Colon (tissue), 2 donors: ENCODE measurements around the gene UNC13C.

Source experiments
- FAIRE-seq: peaks from 2 replicates; lab custom pipeline; 2012; peaks lifted over from hg19 to GRCh38; lab: Jason Lieb, UNC
- donor health status: control.
- donor health status: control.

UNC13C gene

DNA sequence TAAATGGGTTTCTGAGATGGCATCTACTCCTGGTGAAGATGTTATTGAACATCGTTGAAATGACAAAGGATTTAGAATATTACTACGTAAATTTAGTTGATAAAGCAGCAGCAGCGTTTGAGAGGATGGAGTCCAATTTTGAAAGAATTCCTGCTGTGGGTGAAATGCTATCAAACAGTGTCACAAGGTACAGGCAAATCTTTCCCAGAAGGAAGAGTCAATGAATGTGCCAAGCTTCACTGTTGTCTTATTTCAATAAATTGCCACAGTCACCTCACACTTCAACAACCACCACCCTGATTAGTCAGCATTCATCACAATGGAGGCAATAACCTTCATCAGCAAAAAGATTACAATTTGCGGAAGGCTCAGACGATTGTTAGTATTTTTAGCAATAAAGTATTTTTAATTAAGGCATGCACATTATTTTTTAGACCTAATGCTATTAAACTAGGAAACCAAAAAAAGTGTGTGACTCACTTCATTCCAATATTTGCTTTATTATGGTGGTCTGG is 142.8 kb downstream of the UNC13C start:
- FAIRE-seq = no peak

DNA sequence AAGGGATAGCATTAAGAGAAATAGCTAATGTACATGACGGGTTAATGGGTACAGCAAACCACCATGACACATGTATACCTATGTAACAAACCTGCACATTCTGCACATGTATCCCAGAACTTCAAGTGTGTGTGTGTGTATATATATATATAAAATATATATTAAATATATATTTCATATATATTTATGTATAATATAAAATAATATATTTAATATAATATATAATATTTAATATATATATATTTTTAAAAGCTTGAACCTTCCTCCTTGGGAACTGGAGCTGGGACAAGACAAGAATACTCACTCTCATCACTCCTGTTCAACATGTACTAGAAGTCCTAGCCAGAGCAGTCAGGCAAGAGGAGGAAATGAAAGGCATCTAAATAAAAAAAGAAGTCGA is 149.3 kb downstream of the UNC13C start:
- FAIRE-seq = no peak

DNA sequence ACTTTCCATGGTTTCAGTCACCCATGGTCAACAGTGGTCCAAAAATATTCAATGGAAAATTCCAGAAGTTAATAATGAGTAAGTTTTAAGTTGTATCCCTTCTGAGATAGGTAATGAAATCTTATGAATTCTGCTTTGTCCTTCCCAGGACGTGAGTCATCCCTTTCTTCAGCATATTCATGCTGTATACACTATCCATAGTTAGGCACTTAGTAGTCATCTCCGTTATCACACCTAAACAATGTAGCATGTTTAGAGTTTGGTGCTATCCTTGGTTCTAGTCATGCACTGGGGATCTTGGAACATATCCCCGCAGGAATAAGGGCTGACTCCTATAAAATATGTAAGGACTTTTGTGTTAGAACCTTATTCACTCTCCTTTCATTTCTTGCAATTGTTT is 153.2 kb downstream of the UNC13C start:
- FAIRE-seq = no peak

DNA sequence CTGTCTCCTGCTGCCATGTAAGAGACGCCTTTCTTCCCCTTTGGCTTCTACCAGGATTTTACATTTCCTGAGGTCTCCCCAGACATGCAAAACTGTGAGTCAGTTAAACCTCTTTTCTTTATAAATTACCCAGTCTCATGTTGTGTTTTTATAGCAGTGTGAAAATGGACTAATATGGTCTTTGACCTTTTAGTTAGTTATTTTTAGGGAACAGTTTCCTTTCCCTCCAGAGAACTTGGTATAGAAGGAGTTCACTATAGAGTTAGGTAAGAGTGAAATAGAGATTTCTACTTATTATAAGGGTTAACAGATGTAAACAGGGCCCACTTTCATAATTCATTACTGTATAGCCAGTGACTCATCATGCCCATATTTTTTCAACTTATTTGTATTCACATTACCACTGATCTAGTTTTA is 170.9 kb downstream of the UNC13C start:
- no peak for FAIRE-seq

DNA sequence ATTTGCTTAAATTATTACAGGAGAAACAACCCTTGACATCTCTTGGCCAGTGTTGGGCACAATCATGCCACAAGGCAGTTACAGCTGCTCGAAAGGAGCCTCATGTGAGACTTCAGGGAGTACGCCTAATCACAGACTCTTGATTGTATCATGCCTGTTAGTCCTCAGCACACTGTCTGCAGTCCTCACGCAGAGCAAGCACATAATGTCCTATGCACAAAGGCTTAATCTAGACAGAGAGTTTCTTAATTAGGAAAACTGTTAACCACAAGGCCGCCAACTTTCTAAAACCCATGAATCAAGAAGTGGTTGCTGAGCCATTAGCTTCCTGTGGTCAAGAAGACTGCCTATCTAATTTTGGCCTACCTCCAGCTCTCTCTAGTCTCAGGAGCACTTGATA is 172.0 kb downstream of the UNC13C start:
- FAIRE-seq = no peak

DNA sequence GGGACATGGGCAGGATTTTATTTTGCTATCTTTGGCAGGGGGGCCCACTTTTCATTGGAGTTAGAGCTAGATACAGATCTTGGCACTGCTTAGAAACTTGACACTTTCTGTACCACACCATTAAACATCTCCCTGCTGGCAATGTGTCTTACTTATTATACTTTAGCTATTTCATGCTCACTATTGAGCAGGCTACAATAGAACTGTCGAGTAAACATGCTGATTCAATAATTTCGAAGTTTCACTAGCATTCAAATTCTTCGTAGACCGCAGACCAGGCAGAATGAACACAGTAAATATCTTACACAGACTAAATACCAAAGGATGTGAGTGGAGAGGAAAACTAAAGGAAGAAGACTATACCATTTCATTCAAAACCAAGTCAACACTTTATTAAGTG is 180.8 kb downstream of the UNC13C start:
- FAIRE-seq = no peak

DNA sequence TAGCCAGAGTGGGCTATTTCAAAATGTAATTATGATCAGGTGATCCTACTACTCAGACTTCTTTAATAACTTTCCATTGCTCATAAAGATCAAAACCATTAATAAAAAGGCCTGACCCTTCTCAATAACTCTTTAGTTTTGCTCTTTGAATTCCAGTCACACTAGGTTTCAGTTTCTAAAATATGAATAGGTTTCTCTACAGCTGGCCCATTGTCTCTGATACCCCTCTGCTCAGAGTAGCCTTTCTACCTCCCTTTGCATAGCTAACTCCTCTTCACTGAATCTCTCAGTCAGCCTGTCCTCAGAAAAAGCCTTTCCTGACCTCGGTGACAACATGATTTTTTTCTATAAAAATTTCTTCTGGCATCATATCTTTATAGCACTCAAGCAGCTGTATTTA is 209.1 kb downstream of the UNC13C start:
- FAIRE-seq = no peak

DNA sequence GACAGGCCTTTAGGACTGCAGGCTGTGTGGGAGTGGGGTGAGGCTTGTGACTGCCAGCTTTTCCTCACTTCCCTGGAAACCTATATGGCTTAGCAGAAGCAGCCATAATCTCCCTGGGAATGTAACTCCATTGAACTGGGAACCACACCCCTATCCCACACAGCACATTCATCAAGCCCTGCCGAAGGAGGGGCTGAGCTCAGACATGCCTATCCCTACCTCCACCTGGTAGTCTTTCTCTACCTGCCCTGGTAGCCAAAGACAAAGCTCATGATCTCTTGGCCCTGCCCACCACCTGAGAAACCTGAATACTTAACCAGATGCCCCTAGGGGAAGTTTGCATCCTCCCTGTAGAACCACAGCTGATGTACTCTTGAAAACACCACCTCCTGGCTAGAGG is 219.8 kb downstream of the UNC13C start:
- no peak for FAIRE-seq

DNA sequence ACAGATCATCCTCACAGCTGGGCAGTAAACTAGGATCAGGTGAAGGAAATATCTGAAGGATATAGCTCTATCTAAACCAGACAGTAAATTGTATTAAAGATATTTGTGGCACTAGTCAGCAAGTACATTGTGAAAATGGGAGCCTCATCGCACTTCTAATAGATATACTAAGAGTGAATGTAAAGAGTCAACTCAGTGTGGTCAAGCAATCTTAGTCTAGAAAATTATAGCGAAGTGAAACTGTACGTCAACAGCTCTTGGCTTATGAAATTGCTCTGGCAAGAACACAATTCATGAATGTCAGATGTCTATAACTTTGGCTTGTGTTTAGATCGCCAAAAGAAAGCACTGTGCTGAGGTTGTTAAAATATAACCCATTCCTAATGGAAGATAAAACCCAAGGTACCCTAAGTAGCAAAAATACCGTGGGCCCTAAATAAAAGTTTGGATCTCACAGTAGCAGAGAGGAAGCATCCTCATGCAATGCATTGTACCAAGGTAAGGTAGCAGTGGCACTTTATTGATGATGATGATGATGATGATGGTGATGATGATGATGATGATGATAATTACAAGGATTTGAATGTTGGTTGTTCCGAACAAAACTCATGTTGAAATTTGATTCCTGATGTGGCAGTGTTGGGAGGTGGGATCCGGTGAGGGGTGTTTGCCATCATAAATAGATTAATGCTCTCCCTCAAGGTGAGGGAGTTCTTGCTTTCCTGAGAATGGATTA is 228.5 kb downstream of the UNC13C start:
- no peak for FAIRE-seq

DNA sequence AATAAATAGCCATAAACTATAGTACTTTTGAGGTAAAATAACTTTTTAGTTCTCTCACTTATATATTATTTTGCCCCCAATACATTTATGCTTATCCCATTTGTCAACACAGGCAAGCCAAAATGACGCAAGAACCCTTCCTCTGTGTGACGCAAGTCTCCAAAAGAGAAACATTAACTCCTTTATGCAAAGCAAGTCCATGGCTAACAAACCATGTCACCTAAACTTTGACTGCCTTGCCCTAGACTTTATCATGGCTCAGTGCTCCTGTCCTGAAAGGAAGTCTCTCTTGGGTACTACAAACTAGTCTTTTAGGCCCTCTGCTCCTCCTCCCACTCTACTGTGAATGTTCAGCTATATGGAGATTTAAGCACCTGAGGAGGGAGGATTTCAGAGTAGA is 230.5 kb downstream of the UNC13C start:
- no peak for FAIRE-seq

DNA sequence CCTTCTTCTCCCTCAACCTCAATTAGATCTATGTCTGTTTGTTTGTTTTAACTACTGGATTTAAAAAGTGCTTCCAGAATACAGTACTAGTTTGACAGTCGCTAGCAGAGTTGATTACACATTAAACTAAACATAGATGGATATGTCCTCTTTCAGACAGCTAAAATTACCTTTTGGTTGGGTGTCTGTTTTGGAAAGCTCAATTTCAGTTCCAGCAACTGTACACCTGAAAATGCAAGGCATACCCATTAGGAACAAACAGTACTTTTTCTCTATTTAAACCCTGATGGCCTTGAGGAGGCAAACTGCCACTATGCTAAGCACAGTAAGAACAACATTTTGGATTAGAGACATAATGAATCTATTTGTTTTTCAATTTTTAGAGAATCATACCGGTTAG is 234.4 kb downstream of the UNC13C start:
- no peak for FAIRE-seq

DNA sequence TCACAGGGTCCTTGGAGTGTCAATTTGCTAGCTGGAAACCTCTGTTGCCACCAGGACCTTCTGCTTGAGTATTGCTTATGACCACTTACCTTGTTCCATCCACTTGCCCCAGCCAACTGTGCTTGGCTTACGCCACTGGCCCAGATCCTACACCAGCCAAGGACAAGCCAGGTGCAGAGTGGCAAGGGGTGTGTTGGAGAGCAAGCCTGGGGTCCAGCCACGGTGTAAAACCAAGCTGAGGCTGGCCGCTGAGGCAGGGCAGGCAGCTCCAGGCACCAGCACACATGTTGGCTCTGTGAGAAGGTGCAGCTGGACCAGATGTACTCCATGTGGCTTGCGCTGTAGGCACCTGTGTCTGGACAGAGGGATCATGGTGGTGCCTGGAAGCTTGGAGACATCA is 248.2 kb downstream of the UNC13C start:
- no peak for FAIRE-seq

DNA sequence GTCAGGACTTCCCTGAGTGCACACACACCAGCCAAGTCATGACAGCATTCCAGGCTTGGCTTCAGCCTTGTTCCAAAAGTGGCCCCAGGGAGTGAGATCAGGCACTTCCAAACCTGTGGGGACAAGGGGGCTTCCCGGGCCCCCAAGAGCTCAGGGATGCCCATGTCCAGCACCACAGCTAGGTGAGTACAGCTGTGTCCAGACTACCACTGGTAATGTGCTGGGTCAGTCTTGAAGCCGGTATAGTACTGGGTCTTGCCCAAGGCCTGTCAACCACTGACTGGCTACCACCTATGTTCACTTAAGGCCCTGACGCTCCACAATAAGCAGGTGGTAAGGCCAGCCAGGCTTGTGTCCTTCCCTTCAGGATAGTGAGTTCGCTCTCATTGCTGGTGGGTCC is 249.3 kb downstream of the UNC13C start:
- FAIRE-seq = no peak

DNA sequence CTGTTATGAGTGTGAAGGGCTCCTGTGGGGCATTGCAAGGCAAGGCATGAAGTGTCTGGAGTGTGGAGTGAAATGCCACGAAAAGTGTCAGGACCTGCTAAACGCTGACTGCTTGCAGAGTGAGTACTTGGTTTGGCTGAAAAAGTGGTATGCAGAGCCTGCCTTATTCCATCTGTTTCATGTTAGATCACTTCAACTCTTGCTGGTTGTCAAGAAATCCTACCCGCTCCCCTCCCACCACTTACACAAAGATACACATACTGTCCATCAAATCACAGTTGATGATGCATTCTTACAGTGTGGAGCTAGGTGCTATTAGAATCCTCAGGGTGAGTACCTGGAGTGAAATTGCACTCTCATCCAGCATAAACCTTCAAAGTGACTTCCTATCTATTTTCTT is 272.1 kb downstream of the UNC13C start:
- FAIRE-seq = no peak

DNA sequence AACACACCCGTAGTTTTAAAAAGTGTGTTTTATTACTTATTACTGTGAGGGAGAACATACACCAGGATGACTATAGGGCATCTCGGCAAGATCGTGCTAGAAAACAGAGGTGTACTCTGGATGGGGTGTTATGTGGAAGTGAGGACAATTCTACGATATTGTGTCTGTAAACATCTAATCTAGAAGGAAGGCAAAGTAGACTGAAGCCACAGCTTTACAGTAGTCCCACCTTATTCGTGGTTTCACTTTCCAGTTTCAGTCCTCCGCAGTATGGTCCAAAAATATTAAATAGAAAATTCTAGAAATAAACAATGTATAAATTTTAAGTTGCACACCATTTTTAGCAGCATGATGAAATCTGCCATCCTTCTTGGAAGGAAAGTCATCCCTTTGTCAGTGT is 277.9 kb downstream of the UNC13C start:
- FAIRE-seq = no peak

DNA sequence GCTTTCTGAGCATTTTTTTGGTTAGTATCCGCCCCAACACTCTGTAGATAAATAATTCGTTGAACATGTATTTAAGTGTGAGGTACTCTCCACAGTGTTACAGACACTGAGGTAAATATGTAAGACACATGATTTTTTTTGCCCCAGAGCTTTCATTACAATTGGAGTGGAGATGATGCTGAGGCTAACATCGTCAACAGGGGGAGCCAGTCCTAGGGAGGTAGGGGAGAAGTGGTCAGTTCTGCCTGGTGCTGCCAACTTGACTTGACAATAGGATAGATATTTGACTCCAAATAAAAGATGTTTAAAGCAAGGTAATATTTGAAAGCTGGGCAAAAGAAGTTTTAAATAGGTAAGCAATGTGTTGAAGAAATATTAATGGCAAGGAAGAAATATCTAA is 295.7 kb downstream of the UNC13C start:
- FAIRE-seq = no peak

DNA sequence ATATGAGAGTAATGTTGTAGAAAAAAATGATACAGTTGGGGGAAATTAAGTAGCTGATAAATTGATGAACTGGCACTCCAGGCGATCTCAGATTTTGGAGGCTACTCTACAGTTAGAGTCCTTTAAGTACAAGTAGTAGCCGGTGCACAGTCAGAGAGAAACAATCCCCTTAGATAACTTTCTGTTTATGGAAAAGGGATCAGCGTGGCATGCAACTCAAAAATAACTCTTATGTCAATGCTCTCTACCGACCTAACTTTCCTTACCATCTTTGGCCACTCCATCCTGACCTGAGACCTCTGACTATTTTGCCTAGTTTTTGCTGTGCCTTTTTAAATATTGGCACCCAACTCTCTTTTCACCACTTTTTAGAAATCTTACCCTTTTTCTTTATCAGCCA is 299.6 kb downstream of the UNC13C start:
- FAIRE-seq = no peak

DNA sequence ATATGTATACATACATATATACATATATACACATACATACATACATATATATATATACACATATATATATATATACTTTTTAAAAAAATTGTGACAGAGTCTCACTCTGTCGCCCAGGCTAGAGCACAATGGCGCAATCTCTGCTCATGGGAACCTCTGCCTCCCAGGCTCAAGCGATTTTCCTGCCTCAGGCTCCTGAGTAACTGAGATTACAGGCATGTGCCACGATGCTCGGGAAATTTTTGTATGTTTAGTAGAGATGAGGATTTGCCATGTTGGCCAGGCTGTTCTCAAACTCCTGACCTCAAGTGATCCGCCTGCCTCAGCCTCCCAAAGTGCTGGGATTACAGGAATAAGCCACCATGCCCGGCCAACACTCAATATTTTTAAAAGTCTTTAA is 302.5 kb downstream of the UNC13C start:
- no peak for FAIRE-seq

DNA sequence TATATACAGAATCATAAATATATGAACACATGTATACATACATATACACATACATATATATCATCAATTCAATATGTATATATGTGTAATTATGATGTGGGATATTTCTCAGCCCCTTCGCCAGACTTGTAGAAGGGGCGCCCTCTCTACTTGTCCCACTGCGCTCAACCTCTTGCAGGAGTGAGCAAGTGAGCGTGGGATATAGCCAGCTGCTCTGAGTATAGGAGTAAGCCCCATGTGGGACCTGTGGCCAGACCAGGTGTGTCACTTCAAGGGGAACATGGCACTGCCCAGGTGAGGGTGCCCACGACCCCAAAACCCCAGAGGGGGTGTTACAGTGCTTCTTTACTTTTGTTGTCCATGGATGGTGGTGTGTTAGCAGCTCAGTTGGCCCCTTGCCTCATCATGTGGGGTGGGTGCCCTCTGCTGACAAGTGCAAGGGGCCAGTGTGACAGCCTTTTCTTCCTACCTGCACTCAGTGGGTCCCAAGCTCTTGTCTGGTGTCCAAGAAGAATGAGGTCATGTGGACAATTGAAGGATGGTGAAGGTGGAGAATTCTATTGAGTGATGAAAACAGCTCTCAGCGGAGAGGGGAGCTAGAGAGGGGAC is 304.1 kb downstream of the UNC13C start:
- FAIRE-seq = no peak

DNA sequence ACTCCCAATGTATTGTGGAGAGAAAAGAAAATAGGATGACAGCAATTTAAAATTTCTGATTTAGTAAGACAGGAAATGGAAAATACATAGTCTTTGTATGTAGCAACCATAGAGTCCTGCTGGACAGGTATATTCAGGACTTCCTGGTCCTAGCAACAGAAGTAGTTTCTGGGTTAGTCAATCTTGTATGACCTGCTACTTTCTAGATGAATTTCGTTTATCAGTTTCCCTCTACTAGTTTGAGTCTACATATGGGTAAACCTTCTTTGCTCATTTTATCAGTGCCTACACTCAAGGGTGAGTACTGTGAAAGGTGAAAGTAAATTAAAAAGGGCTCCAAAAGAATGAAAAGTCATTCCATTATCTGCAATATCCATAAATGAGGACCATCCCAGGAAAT is 309.8 kb downstream of the UNC13C start:
- no peak for FAIRE-seq

DNA sequence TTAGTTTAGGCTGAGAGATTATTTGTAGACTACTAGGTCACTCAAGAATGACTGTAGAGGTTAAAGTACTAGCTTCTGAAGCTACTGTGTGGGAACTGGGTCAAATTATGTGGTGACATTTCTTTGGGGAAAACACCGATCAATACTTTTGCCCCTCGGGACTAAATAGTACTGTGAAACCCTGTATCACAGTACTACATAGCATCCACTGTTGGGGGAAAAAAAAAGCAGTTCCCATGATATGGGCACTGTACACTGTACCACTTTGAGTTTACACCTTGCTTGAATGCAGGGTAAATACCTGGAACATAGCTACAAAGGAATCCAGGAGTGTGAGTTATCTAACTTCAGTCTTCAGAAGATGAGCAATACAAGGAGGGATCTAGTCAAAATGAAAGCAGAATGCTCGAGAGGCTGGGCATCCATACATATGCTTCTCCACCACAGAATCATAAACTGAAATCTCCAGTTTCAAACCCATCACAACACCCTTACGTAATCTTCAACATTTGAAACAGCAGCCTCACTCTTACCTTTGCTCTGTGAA is 311.4 kb downstream of the UNC13C start:
- no peak for FAIRE-seq

DNA sequence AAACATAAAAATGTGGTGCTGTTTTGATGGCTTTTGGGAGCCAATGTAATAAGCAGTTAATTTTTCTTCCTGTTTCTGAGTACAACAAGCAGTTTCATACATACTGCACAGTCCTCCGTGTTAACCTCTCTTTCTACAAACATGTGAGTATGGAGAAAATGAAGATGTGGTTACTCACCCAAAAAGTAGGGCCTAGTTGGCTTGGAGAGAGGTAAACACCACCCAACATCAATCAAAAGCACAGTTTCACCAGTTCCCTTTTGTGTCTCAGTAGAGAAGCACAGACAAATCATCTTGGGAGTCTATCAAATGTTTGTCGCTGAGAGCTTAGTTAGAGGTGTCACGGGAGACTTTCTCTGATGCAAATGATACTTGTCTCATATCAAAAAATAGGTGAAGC is 320.2 kb downstream of the UNC13C start:
- no peak for FAIRE-seq

DNA sequence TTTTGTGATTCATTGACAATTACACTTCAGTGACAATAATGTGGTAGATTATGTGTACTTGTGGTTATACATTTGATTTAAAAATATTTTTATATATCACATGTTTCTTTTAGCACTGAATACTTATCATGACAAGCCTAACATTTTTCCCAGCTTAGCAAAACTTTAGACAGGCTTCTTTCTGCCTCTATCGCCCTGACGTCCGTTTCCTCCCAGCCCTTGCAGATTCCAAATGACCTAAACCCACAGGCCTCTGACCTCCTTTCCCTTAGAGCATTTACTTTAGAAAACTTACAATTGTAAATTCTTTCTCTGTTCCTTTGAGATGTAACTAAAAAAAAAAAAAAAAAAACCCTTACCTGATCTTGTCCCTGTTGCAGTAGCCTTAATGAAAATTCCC is 326.1 kb downstream of the UNC13C start:
- FAIRE-seq = no peak

DNA sequence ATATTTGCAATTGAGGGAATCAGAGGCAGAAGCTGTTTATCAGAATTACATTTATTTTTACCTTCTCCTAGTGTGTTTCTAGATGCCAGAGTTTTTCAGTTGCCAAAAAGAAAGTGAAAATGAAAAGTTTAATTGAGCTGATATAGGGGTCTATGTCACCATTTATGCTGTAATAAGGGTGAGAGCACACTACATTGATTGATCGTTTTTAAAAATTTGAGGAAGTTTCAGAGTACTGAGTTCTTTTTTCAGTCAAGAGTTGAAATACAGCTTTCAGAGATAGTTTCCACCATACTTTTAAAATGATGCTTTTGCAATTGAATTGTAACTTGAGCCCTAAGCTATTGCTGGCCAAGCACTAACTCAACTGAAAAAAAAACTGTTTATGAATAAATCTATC is 326.9 kb downstream of the UNC13C start:
- FAIRE-seq = no peak
